GM12878 (cell line): ENCODE measurements around the gene PDE11A. TPM values are rescaled to one million over a fixed set of nuclear protein-coding genes. Genes with fewer than 3 reads are reported as not detected.

Experiments used
- ATAC-seq: fragments of 200-7000 bp; cut with Tn5 transposase; 3 replicates; pipeline ENCODE4 v1.9.1; 2020; ENCODE audit warnings: mild to moderate bottlenecking, moderate library complexity
- BruUV-seq: library from RNA; stranded (reverse); fragments of 400-500 nt; replicated peaks from 2 replicates; lab custom pipeline; 2021; lab: Mats Ljungman, UMichigan
- CTCF ChIA-PET: fragments of 300-600 bp; sonication (Branson Sonifier 250); formaldehyde crosslinking; extraction: SDS; loops from one replicate; lab custom pipeline; 2021; ENCODE audit warnings: inconsistent platforms; lab: Yijun Ruan, JAX
- POLR2A ChIA-PET: fragments of 350-600 bp; formaldehyde crosslinking; extraction: SDS; loops from one replicate; lab custom pipeline; 2021; ENCODE audit warnings: inconsistent platforms; lab: Charles Lee
- RAD21 ChIA-PET: fragments of 300-600 bp; sonication (Branson Sonifier 250); formaldehyde crosslinking; loops from one replicate; lab custom pipeline; 2023; ENCODE audit warnings: antibody characterized with exemption; ENCODE audit not compliant: unreplicated experiment; lab: Charles Lee
- SMC1A ChIA-PET: fragments of 300-600 bp; sonication (Branson Sonifier 250); formaldehyde crosslinking; loops from one replicate; lab custom pipeline; 2023; ENCODE audit not compliant: unreplicated experiment, uncharacterized antibody; lab: Charles Lee
- DNase-seq: peaks from one replicate; pipeline ENCODE4 v3.0.0-alpha.2; 2011; ENCODE audit warnings: low read depth, low spot score
- FAIRE-seq: peaks from 3 replicates; lab custom pipeline; 2011; peaks lifted over from hg19 to GRCh38; lab: Jason Lieb, UNC
- H2AFZ ChIP-seq: 2 replicates; pipeline ENCODE4 v1.6.0; 2011; ENCODE audit warnings: low read depth, low read length, control low read depth; ENCODE audit not compliant: control insufficient read depth
- H3K27ac ChIP-seq: 2 replicates; pipeline ENCODE4 v1.5.1; 2011; ENCODE audit warnings: control low read depth; ENCODE audit not compliant: control insufficient read depth, insufficient read depth
- H3K27me3 ChIP-seq, 2 experiments: replicated peaks in 1 of 2; 2 replicates each; pipeline versions ENCODE4 v1.6.0 to v1.6.1; 2011; ENCODE audit warnings: low read length in 1 of 2; ENCODE audit not compliant: control insufficient read depth in 2 of 2, insufficient read depth in 2 of 2
- H3K36me3 ChIP-seq, 2 experiments: 2 replicates each; pipeline ENCODE4 v1.5.1; 2011; ENCODE audit warnings: low read length in 1 of 2; ENCODE audit not compliant: control insufficient read depth in 2 of 2, insufficient read depth in 2 of 2
- H3K4me1 ChIP-seq: 2 replicates; pipeline ENCODE4 v1.6.1; 2011; ENCODE audit warnings: mild to moderate bottlenecking, low read length, moderate library complexity, mixed read lengths; ENCODE audit not compliant: control insufficient read depth, insufficient read depth
- H3K4me2 ChIP-seq: 2 replicates; pipeline ENCODE4 v1.6.0; 2011; ENCODE audit warnings: control low read depth; ENCODE audit not compliant: control insufficient read depth, insufficient read depth
- H3K4me3 ChIP-seq: fragments of 200-600 bp; sonication (generic); 2 replicates; pipeline ENCODE4 v1.5.1; 2016
- H3K79me2 ChIP-seq: 2 replicates; pipeline ENCODE4 v1.6.0; 2011; ENCODE audit warnings: low read length; ENCODE audit not compliant: control insufficient read depth, insufficient read depth
- H3K9ac ChIP-seq: 2 replicates; pipeline ENCODE4 v1.8.0; 2011; ENCODE audit warnings: low read length, control low read depth, mixed read lengths; ENCODE audit not compliant: control insufficient read depth, insufficient read depth
- H3K9me3 ChIP-seq: replicated peaks from 3 replicates; pipeline ENCODE4 v1.5.1; 2011; ENCODE audit warnings: mild to moderate bottlenecking, low read length; ENCODE audit not compliant: control insufficient read depth, insufficient read depth
- H4K20me1 ChIP-seq: 2 replicates; pipeline ENCODE4 v1.6.0; 2011; ENCODE audit not compliant: control insufficient read depth, insufficient read depth
- BHLHE40 ChIP-seq, 2 experiments: fragments of 450-650 bp in 1 of 2; IDR thresholded peaks; 2 replicates each; pipeline ENCODE4 v1.6.1; 2011 to 2017; ENCODE audit warnings: low read depth in 2 of 2, borderline replicate concordance in 1 of 2, improper control_type of control experiment in 1 of 2, low read length in 1 of 2, mild to moderate bottlenecking in 1 of 2
- EP300 ChIP-seq, 2 experiments: fragments of 150-350 bp in 1 of 2; IDR thresholded peaks; 2 replicates each; pipeline ENCODE4 v1.6.1; 2011 to 2012; ENCODE audit warnings: low read depth in 2 of 2, low read length in 2 of 2, borderline replicate concordance in 1 of 2, improper control_type of control experiment in 1 of 2, inconsistent platforms in 1 of 2; ENCODE audit not compliant: control insufficient read depth in 1 of 2
- FOXM1 ChIP-seq: IDR thresholded peaks from 2 replicates; pipeline ENCODE4 v1.6.1; 2012; ENCODE audit warnings: low read depth, mild to moderate bottlenecking, inconsistent platforms, low read length, moderate library complexity
- IRF3 ChIP-seq: fragments of 450-650 bp; IDR thresholded peaks from 2 replicates; pipeline ENCODE4 v1.6.1; 2014; ENCODE audit warnings: mild to moderate bottlenecking
- NBN ChIP-seq: fragments of 450-650 bp; IDR thresholded peaks from 2 replicates; pipeline ENCODE4 v1.6.1; 2016
- POU2F2 ChIP-seq: IDR thresholded peaks from 3 replicates; pipeline ENCODE4 v1.6.1; 2011; ENCODE audit warnings: low read depth, mild to moderate bottlenecking, low read length, borderline replicate concordance
- SMAD1 ChIP-seq: fragments of 450-650 bp; IDR thresholded peaks from 2 replicates; pipeline ENCODE4 v1.6.1; 2018; ENCODE audit warnings: mild to moderate bottlenecking, low read depth; ENCODE audit not compliant: partially characterized antibody
- ZBED1 ChIP-seq: IDR thresholded peaks from 2 replicates; pipeline ENCODE4 v1.6.1; 2016; ENCODE audit warnings: borderline replicate concordance
- ZBTB11 ChIP-seq: fragments of 450-650 bp; formaldehyde crosslinking; IDR thresholded peaks from 2 replicates; pipeline ENCODE4 v1.5.0; 2022; ENCODE audit warnings: mild to moderate bottlenecking, missing genetic modification characterization
- WGBS: methylation state at CpG from one replicate; pipeline ENCODE4 v1.1.6; 2016; ENCODE audit warnings: low lambda C conversion rate; ENCODE audit not compliant: insufficient replicate concordance, insufficient coverage; ENCODE audit errors: missing lambda C conversion rate; 5-methylcytosine and 5-hydroxymethylcytosine counted together
- in situ Hi-C: fragments of 300-500 bp; cut with MboI; formaldehyde crosslinking; loops from 9 replicates; pipeline ENCODE4 v1.14.3; 2018; ENCODE audit warnings: mixed read lengths
- intact Hi-C: fragments of 100-400 bp; cut with micrococcal nuclease; formaldehyde crosslinking; loops from one replicate; pipeline ENCODE4 v1.14.2; 2022; ENCODE audit not compliant: unreplicated experiment
- polyA plus RNA-seq, 11 experiments: library from polyadenylated mRNA; depleted of rRNA in 4 of 11; unstranded in 6 of 11; stranded (reverse) in 5 of 11; fragments of >200 nt; fragmentation: Nextera tagmentation in 4 of 11; fragmentation: Illumina TruSeq in 1 of 11; extraction: Ambion mirVana in 4 of 11; extraction: Trizol in 1 of 11; gene quantifications; 1 replicate in 1 of 11; 2 replicates in 10 of 11; pipeline versions ENCODE4 v1.2.1 to v1.2.3, GENCODE V29; 2011 to 2016; ENCODE audit warnings: inconsistent platforms in 2 of 11, missing spikeins in 2 of 11, low read depth in 1 of 11
- total RNA-seq, 4 experiments: library from RNA; depleted of rRNA in 3 of 4; stranded (reverse); fragments of >200 nt in 3 of 4; fragmentation: Illumina TruSeq in 1 of 4; extraction: Trizol in 1 of 4; gene quantifications; 2 replicates each; pipeline versions ENCODE4 v1.2.1 to v1.2.3, GENCODE V29; 2013 to 2021

PDE11A gene
- total and polyA plus RNA-seq, 10 of the 15 experiments (the other 5 are each of a cell fraction or from before 2014, with no cell fraction given): 0.01 to 0.17 (median 0.06) TPM; not detected in 5

- H4K20me1 ChIP-seq: no peaks in the 10 kb centered on the region
- DNase-seq (no peak), ATAC-seq (no peak), FAIRE-seq (no peak)
- WGBS: 75% methylated on average over 6 of the region's 6 CpGs
- H3K4me3 ChIP-seq: no peak overlapping the region
- H3K79me2 ChIP-seq: no peaks in the 10 kb centered on the region
- CTCF ChIA-PET: interaction anchor here (0.6 to 2.7 kb wide), 2 partner anchors 113 to 155 kb away, joined by 4 to 7 read pairs; no protein-coding TSS in a partner anchor
- TF ChIP-seq EP300 (IDR thresholded peaks at IDR 0.05; ENCODE audit: borderline replicate concordance in 1 of 2, control insufficient read depth in 1 of 2, low read depth in 2 of 2, low read length in 2 of 2) (no peak), FOXM1 (no peak), SMAD1 (no peak), IRF3 (no peak), ZBTB11 (CRISPR knock-in tag) (no peak), NBN (no peak), BHLHE40 (IDR thresholded peaks at IDR 0.05; ENCODE audit: borderline replicate concordance in 1 of 2, low read depth in 2 of 2, low read length in 1 of 2) (no peak), ZBED1 (no peak), POU2F2 (no peak)
- no peaks in the 10 kb centered on the region for H3K36me3 ChIP-seq
- RAD21 ChIA-PET: no interaction called here
- no peak overlapping the region for H3K4me2 ChIP-seq
- in situ Hi-C loops (no loop called here), intact Hi-C loops (no loop called here)
- no peaks in the 10 kb centered on the region for H3K4me1 ChIP-seq
- no peak overlapping the region for H2AFZ ChIP-seq
- no peak overlapping the region for H3K27ac ChIP-seq
- POLR2A ChIA-PET: no interaction called here
- no peaks in the 10 kb centered on the region for H3K27me3 ChIP-seq
- no peaks in the 10 kb centered on the region; the same call in 1 of the 3 replicates for H3K9me3 ChIP-seq
- SMC1A ChIA-PET: interaction anchor here (0.8 to 1.3 kb wide), 2 partner anchors 16 to 121 kb away, joined by 3 to 4 read pairs; no protein-coding TSS in a partner anchor
- no peak overlapping the region for H3K9ac ChIP-seq
- no TSS peak for BruUV-seq
Observed at GRCh38 chr2:177611310-177611886, 461.2 kb downstream of the PDE11A start.
